ENCODE results near the gene YBEY. TPM values are rescaled to one million over a fixed set of nuclear protein-coding genes. Genes with fewer than 3 reads are reported as not detected.
"Not testable (repeated sequence)": the region's sequence is repeated elsewhere in the genome, so short reads cannot be mapped to it uniquely, and the experiment has no call there.

YBEY gene
- total RNA-seq, 2 experiments from 2014 or later: 6.9 to 9.1 TPM

- Mint-ChIP-seq H3K4me1 (peaks cover 17% of the 10 kb centered on the region), H3K9me3 (ENCODE audit: low read depth) (no peaks in the 10 kb centered on the region), H3K36me3 (peaks cover 27% of the 10 kb centered on the region), H3K27ac (no peak overlapping the region), H3K4me3 (peak overlapping the region; percentile 50), H3K27me3 (no peaks in the 10 kb centered on the region)
- no peak for DNase-seq
- CTCF ChIA-PET: no interaction called here
- peak; percentile 29 for ATAC-seq
Observed at GRCh38 chr21:46297338-46298271, 11.5 kb downstream of the YBEY start.

DNA sequence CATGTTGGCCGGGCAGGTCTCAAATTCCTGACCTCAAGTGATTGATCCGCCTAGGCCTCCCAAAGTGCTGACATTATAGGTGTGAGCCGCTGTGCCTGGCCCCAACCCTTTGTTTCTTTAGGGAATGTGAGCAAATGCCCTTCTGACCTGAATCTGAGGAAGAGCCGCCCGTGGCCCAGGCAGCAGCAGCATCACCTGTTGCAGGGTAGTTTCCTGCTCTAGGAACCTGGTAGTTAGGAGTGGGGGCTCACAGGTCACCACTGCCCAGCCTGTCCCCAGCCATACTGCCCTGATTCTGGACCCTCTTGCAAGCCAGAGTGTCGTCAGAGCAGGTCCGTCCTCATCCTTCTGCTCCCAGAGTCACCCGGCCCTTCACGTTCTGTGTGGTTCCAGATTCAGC, 13.0 kb downstream of the YBEY start:
- DNase-seq (no peak), ATAC-seq (no peak)
- H3K9me3 Mint-ChIP-seq (ENCODE audit: low read depth): no peaks in the 10 kb centered on the region
- peaks cover 32% of the 10 kb centered on the region for H3K36me3 Mint-ChIP-seq
- no peak overlapping the region for H3K27ac Mint-ChIP-seq
- H3K4me1 Mint-ChIP-seq: peaks cover 17% of the 10 kb centered on the region
- CTCF ChIA-PET: no interaction called here
- H3K27me3 Mint-ChIP-seq: no peaks in the 10 kb centered on the region
- no peak overlapping the region for H3K4me3 Mint-ChIP-seq

GRCh38 chr21:46301759-46302158, 15.6 kb downstream of the YBEY start:
- Mint-ChIP-seq H3K4me1 (peaks cover 4% of the 10 kb centered on the region), H3K4me3 (no peak overlapping the region), H3K9me3 (ENCODE audit: low read depth) (no peaks in the 10 kb centered on the region), H3K27ac (no peak overlapping the region), H3K27me3 (no peaks in the 10 kb centered on the region), H3K36me3 (peaks cover 42% of the 10 kb centered on the region)
- DNase-seq (no peak), ATAC-seq (no peak)
- CTCF ChIA-PET: no interaction called here

DNA sequence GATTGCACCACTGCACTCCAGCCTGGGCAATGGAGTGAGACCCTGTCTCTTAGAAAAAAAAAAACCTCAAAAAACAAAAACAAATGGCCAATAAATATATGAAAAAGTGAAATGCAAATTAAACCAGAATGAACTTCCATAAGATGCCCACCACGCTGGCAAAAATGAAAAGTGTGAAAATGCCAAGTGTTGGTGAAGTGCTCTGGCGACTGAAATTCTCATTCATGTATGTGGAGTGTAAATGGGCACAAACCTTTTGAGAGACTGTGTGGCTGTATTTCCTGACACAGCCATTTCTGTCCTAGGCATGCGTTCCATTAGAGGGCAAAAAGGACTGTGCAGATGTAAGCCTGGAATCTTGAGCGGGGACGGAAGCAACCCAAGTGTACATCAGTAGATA, 18.3 kb downstream of the YBEY start:
- H3K36me3 Mint-ChIP-seq: peaks cover 50% of the 10 kb centered on the region
- no peak for ATAC-seq

GRCh38 chr21:46304955-46305354, 18.8 kb downstream of the YBEY start:
- no peak for DNase-seq
- peak; percentile 9 for ATAC-seq
- Mint-ChIP-seq H3K9me3 (ENCODE audit: low read depth) (no peaks in the 10 kb centered on the region), H3K27ac (no peak overlapping the region), H3K4me1 (no peaks in the 10 kb centered on the region), H3K36me3 (peaks cover 47% of the 10 kb centered on the region), H3K27me3 (no peaks in the 10 kb centered on the region), H3K4me3 (no peak overlapping the region)
- CTCF ChIA-PET: no interaction called here

More for the DNA sequence above, 18.3 kb downstream of the YBEY start:
- Mint-ChIP-seq H3K4me1 (no peaks in the 10 kb centered on the region), H3K9me3 (ENCODE audit: low read depth) (no peaks in the 10 kb centered on the region), H3K27ac (no peak overlapping the region), H3K4me3 (no peak overlapping the region), H3K27me3 (no peaks in the 10 kb centered on the region)
- CTCF ChIA-PET: no interaction called here
- no peak for DNase-seq

DNA sequence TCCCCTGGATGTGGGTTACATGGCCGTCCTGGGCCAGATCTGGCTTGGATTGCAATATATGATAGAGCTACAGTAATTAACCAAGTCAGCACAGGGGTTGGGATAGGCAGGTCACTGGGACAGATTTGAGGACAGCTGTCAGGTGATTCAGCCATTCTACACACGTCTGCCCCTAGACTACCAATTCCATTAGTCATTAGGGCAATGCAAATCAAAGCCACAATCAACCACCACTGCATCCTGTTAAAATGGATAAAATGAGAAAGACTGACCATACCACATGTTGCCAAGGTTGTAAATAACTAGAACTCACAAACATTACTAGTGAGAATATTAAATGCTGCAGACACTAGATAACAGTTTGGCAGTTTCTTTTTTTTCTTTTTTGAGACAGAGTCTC, 21.5 kb downstream of the YBEY start:
- Mint-ChIP-seq H3K36me3 (peaks cover 46% of the 10 kb centered on the region), H3K4me1 (no peaks in the 10 kb centered on the region), H3K4me3 (no peak overlapping the region), H3K27me3 (no peaks in the 10 kb centered on the region), H3K27ac (no peak overlapping the region), H3K9me3 (ENCODE audit: low read depth) (no peaks in the 10 kb centered on the region)
- ATAC-seq (peak; percentile 33), DNase-seq (no peak)
- CTCF ChIA-PET: no interaction called here

GRCh38 chr21:46308431-46308830, 22.3 kb downstream of the YBEY start:
- Mint-ChIP-seq H3K4me1 (no peaks in the 10 kb centered on the region), H3K27me3 (no peaks in the 10 kb centered on the region), H3K9me3 (ENCODE audit: low read depth) (no peaks in the 10 kb centered on the region), H3K27ac (no peak overlapping the region), H3K4me3 (no peak overlapping the region), H3K36me3 (peaks cover 48% of the 10 kb centered on the region)
- ATAC-seq: no peak
- CTCF ChIA-PET: no interaction called here
- no peak for DNase-seq

GRCh38 chr21:46310260-46310659, 24.1 kb downstream of the YBEY start:
- not testable (repeated sequence) for DNase-seq; H3K27me3 Mint-ChIP-seq; ATAC-seq; H3K9me3 Mint-ChIP-seq (ENCODE audit: low read depth); H3K4me3 Mint-ChIP-seq; H3K4me1 Mint-ChIP-seq; H3K27ac Mint-ChIP-seq
- H3K36me3 Mint-ChIP-seq: peaks cover 42% of the 10 kb centered on the region
- CTCF ChIA-PET: interaction anchor here (1.4 kb wide), 1 partner anchor 12 kb away, joined by 3 read pairs; no protein-coding TSS in a partner anchor

GRCh38 chr21:46311568-46311967, 25.4 kb downstream of the YBEY start:
- H3K4me1 Mint-ChIP-seq: no peaks in the 10 kb centered on the region
- no peaks in the 10 kb centered on the region for H3K9me3 Mint-ChIP-seq (ENCODE audit: low read depth)
- H3K27me3 Mint-ChIP-seq: no peaks in the 10 kb centered on the region
- H3K27ac Mint-ChIP-seq: no peak overlapping the region
- no peak overlapping the region for H3K4me3 Mint-ChIP-seq
- CTCF ChIA-PET: interaction anchor here (1.4 kb wide), 1 partner anchor 11 kb away, joined by 3 read pairs; no protein-coding TSS in a partner anchor
- ATAC-seq: no peak
- peaks cover 39% of the 10 kb centered on the region for H3K36me3 Mint-ChIP-seq
- no peak for DNase-seq

GRCh38 chr21:46312949-46313348, 26.8 kb downstream of the YBEY start:
- Mint-ChIP-seq H3K27me3 (no peaks in the 10 kb centered on the region), H3K4me3 (no peak overlapping the region), H3K4me1 (no peaks in the 10 kb centered on the region), H3K36me3 (peaks cover 31% of the 10 kb centered on the region), H3K27ac (no peak overlapping the region), H3K9me3 (ENCODE audit: low read depth) (no peaks in the 10 kb centered on the region)
- ATAC-seq (no peak), DNase-seq (no peak)
- CTCF ChIA-PET: interaction anchor here (0.7 kb wide), 1 partner anchor 13 kb away, joined by 3 read pairs; a partner anchor contains a TSS

DNA sequence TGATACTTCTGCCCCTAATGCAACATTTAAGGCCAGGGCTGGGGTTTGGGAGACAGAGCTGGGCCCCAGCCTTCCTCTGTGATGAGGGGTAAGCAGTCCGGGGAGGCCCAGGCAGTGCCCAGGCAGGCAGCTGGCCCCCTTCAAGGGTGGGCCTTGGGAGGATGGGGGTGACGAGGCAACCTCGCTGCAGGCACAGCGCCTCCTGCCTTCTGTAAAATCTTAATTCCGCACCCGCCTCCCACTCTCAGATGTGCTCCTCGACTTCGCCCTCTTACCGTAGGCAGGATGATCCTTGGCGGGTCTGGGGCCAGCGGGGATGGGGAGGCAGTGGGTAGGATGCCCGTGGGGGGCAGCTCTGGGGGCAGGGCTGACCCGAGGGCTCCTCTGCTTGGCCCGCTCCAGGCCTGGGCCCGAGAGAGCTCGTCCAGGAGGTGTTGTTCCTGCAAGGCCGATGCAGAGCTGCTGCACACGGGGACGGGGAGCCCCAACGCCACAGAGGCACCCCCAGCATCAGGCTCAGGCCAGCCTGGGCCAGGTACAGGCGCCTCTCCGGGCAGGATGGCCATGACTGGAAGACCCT, 28.4 kb downstream of the YBEY start:
- H3K27me3 Mint-ChIP-seq: no peaks in the 10 kb centered on the region
- H3K36me3 Mint-ChIP-seq: peaks cover 24% of the 10 kb centered on the region
- ATAC-seq (no peak), DNase-seq (no peak)
- no peaks in the 10 kb centered on the region for H3K4me1 Mint-ChIP-seq
- no peak overlapping the region for H3K27ac Mint-ChIP-seq
- CTCF ChIA-PET: no interaction called here
- H3K4me3 Mint-ChIP-seq: no peak overlapping the region
- H3K9me3 Mint-ChIP-seq (ENCODE audit: low read depth): no peaks in the 10 kb centered on the region

DNA sequence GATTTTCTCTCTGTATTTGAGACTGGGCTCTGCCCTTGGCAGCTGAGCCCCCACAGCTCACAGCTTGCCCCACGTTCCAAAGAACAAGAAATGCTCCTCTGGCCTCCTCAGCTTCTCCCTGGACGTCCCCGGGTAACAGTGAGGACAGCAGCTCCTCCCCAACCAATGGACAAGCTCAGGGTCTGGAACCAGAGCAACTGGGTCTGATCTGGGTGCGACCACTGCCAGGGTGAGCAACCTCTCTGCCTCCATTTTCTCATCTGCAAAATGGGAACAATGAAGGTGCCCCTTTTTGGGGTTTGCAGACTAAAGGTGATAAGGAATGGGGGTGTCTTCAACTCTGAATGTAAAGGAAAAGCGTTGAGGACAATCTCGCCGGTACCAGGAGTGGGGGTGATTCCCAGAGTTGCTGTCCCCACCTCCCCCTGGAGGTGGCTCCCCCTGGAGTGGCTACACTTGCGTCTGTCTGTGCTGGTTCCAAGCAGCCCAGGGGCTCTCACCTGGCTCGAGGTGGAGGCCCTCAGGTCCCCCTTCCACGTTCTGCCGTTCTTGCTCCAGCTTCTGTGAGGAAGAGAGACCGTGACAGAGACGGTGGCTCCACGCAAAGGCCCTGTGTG, 30.7 kb downstream of the YBEY start:
- no peaks in the 10 kb centered on the region for H3K9me3 Mint-ChIP-seq (ENCODE audit: low read depth)
- CTCF ChIA-PET: no interaction called here
- H3K4me1 Mint-ChIP-seq: peaks cover 14% of the 10 kb centered on the region
- H3K27ac Mint-ChIP-seq: peak overlapping the region; percentile 28
- DNase-seq (no peak), ATAC-seq (no peak)
- no peaks in the 10 kb centered on the region for H3K27me3 Mint-ChIP-seq
- H3K36me3 Mint-ChIP-seq: peaks cover 28% of the 10 kb centered on the region
- H3K4me3 Mint-ChIP-seq: no peak overlapping the region

GRCh38 chr21:46317710-46318463, 31.7 kb downstream of the YBEY start:
- Mint-ChIP-seq H3K27me3 (no peaks in the 10 kb centered on the region), H3K36me3 (peaks cover 31% of the 10 kb centered on the region), H3K9me3 (ENCODE audit: low read depth) (no peaks in the 10 kb centered on the region), H3K27ac (no peak overlapping the region), H3K4me1 (peaks cover 19% of the 10 kb centered on the region), H3K4me3 (no peak overlapping the region)
- CTCF ChIA-PET: no interaction called here
- DNase-seq (no peak), ATAC-seq (no peak)

Measured in activated CD8-positive, alpha-beta memory T cell treated with anti-CD3 and anti-CD28 coated beads, Interleukin-2, amount 10 ng/mL, durations not matched to agents 7 days and 5 days (primary cell).